Measurements from ENCODE around the gene GNG8. TPM values are rescaled to one million over a fixed set of nuclear protein-coding genes. Genes with fewer than 3 reads are reported as not detected.

The GNG8 gene
- total and polyA plus RNA-seq, 2 donors (not counting 1 experiment from before 2014, with no cell fraction given) = 6.7 TPM; not detected in 1

DNA sequence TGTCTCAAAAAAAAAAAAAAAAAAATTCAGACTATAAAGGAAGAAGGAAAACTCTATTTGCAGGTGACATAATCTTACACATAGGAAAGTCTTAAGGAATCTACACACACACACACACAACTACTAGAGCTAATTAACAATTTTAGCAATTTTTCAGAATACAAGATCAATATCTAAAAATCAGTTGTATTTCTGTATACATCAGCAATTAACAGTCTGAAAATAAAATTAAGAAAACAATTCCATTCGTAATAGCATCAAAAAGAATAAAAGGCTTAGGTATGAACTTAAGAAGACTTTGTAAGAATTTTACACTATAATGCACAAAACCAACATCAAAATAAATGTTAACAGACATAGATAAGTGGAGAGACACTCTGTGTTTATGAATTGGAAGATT is 50.5 kb downstream of the GNG8 start:
- no peak overlapping the region for H3K4me2 ChIP-seq (replicated peaks; ENCODE audit: low read depth, low read length, poor library complexity, severe bottlenecking)
- Mint-ChIP-seq H3K27ac (no peak overlapping the region), H3K4me3 (no peak overlapping the region), H3K27me3 (peaks cover 6% of the 10 kb centered on the region), H3K9me3 (ENCODE audit: insufficient read depth) (no peaks in the 10 kb centered on the region), H3K4me1 (no peaks in the 10 kb centered on the region)
- POLR2A ChIA-PET = no interaction called here
- no peak overlapping the region for H2AFZ ChIP-seq (ENCODE audit: insufficient read depth, low read depth, low read length, poor library complexity, severe bottlenecking)
- no peaks in the 10 kb centered on the region for H3K36me3 ChIP-seq (replicated peaks in 1 of 2; ENCODE audit: control extremely low read depth in 1 of 2, control insufficient read depth in 1 of 2, extremely low read depth in 1 of 2, insufficient read depth in 2 of 2, low read length in 1 of 2)
- no peak overlapping the region for H3K27ac ChIP-seq (ENCODE audit: low read length in 2 of 2)
- H3K27me3 ChIP-seq (replicated peaks in 1 of 4; ENCODE audit: control extremely low read depth in 1 of 4, control insufficient read depth in 3 of 4, insufficient read depth in 4 of 4, low read length in 3 of 4) = no peaks in the 10 kb centered on the region
- H3K9me3 ChIP-seq (ENCODE audit: control extremely low read depth in 1 of 3, control insufficient read depth in 2 of 3, insufficient read depth in 1 of 3, low read length in 2 of 3) = peaks cover 0 to 3% (median 0%) of the 10 kb centered on the region in 3 donors
- no CpG with 5 or more reads among the region's 1 CpG for WGBS (ENCODE audit: insufficient coverage)
- H3K9ac ChIP-seq (ENCODE audit: low read length) = no peak overlapping the region
- no peak overlapping the region for H3K4me3 ChIP-seq (ENCODE audit: control extremely low read depth in 1 of 5, extremely low read depth in 1 of 5, insufficient read depth in 1 of 5, low read depth in 2 of 5, low read length in 4 of 5)
- intact Hi-C loops (cut with micrococcal nuclease) = no loop called here
- ATAC-seq (ENCODE audit: low read depth) (no peak), DNase-seq (no peak)
- H3K4me1 ChIP-seq (ENCODE audit: control insufficient read depth in 2 of 2, insufficient read depth in 2 of 2, low read length in 2 of 2) = no peaks in the 10 kb centered on the region
- CTCF ChIA-PET = no interaction called here
- no peaks in the 10 kb centered on the region for H4K20me1 ChIP-seq (ENCODE audit: control insufficient read depth, insufficient read depth, low read length, poor library complexity, severe bottlenecking)
- no peaks in the 10 kb centered on the region for H3K79me2 ChIP-seq (ENCODE audit: control insufficient read depth, insufficient read depth, low read length)
- no peak for TF ChIP-seq EZH2 (IDR thresholded peaks at IDR 0.05; ENCODE audit: borderline replicate concordance, insufficient read depth, low read depth, low read length, poor library complexity, severe bottlenecking)
- TF ChIP-seq, protein P1, sequence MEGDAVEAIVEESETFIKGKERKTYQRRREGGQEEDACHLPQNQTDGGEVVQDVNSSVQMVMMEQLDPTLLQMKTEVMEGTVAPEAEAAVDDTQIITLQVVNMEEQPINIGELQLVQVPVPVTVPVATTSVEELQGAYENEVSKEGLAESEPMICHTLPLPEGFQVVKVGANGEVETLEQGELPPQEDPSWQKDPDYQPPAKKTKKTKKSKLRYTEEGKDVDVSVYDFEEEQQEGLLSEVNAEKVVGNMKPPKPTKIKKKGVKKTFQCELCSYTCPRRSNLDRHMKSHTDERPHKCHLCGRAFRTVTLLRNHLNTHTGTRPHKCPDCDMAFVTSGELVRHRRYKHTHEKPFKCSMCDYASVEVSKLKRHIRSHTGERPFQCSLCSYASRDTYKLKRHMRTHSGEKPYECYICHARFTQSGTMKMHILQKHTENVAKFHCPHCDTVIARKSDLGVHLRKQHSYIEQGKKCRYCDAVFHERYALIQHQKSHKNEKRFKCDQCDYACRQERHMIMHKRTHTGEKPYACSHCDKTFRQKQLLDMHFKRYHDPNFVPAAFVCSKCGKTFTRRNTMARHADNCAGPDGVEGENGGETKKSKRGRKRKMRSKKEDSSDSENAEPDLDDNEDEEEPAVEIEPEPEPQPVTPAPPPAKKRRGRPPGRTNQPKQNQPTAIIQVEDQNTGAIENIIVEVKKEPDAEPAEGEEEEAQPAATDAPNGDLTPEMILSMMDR (IDR thresholded peaks at IDR 0.05) = no peak

Other genes starting within 250 kb of the GNG8 start
- gene CCDC8, start 222.6 kb downstream of the GNG8 start, total RNA-seq = not detected in 2 replicates
- not detected in 2 replicates for gene CCDC8, start 222.6 kb downstream of the GNG8 start, polyA plus RNA-seq
- not detected in 2 replicates for gene PNMA8C, start 207.3 kb downstream of the GNG8 start, total RNA-seq
- gene PNMA8C, start 207.3 kb downstream of the GNG8 start, polyA plus RNA-seq = 0.03 TPM in 1 of 2 replicates, not detected in the other
- gene PNMA8A, start 164.6 kb downstream of the GNG8 start, total RNA-seq = not detected in 2 replicates
- 0.26 TPM in 1 of 2 replicates, not detected in the other for gene PNMA8A, start 164.6 kb downstream of the GNG8 start, polyA plus RNA-seq
- 0.32 TPM in 1 of 2 replicates, not detected in the other for gene PNMA8B, start 140.3 kb downstream of the GNG8 start, total RNA-seq
- 0.10 and 0.12 TPM in 2 replicates for gene PNMA8B, start 140.3 kb downstream of the GNG8 start, polyA plus RNA-seq
- 99.3 and 105 TPM in 2 replicates for gene CALM3, start 34.9 kb downstream of the GNG8 start, total RNA-seq
- gene CALM3, start 34.9 kb downstream of the GNG8 start, polyA plus RNA-seq = 99.0 and 151 TPM in 2 replicates
- 1.9 and 2.5 TPM in 2 replicates for gene PTGIR, start 11.1 kb downstream of the GNG8 start, total RNA-seq
- gene PTGIR, start 11.1 kb downstream of the GNG8 start, polyA plus RNA-seq = 2.1 and 5.3 TPM in 2 replicates
- gene DACT3, start 25.0 kb upstream of the GNG8 start, total RNA-seq = 0.15 and 0.34 TPM in 2 replicates
- gene DACT3, start 25.0 kb upstream of the GNG8 start, polyA plus RNA-seq = 0.03 and 0.39 TPM in 2 replicates
- gene PRKD2, start 80.9 kb upstream of the GNG8 start, total RNA-seq = 185 and 192 TPM in 2 replicates
- gene PRKD2, start 80.9 kb upstream of the GNG8 start, polyA plus RNA-seq = 208 and 271 TPM in 2 replicates
- gene FKRP, start 109.9 kb upstream of the GNG8 start, total RNA-seq = 35.7 and 38.8 TPM in 2 replicates
- 30.2 and 46.3 TPM in 2 replicates for gene FKRP, start 109.9 kb upstream of the GNG8 start, polyA plus RNA-seq
- gene STRN4, start 110.2 kb upstream of the GNG8 start, total RNA-seq = 102 and 112 TPM in 2 replicates
- gene STRN4, start 110.2 kb upstream of the GNG8 start, polyA plus RNA-seq = 111 and 127 TPM in 2 replicates
- gene SLC1A5, start 152.4 kb upstream of the GNG8 start, total RNA-seq = 35.2 and 37.3 TPM in 2 replicates
- gene SLC1A5, start 152.4 kb upstream of the GNG8 start, polyA plus RNA-seq = 13.2 and 19.0 TPM in 2 replicates
- gene AP2S1, start 214.6 kb upstream of the GNG8 start, total RNA-seq = 47.2 and 49.3 TPM in 2 replicates
- gene AP2S1, start 214.6 kb upstream of the GNG8 start, polyA plus RNA-seq = 22.3 and 51.3 TPM in 2 replicates
- 31.3 and 35.9 TPM in 2 replicates for gene ARHGAP35, start 224.8 kb upstream of the GNG8 start, total RNA-seq
- 7.6 and 9.6 TPM in 2 replicates for gene ARHGAP35, start 224.8 kb upstream of the GNG8 start, polyA plus RNA-seq

All from B cell (primary cell).